HepG2 (cell line): Measurements from ENCODE around the gene HBQ1.

ENCODE experiments used
- KDM5A ChIP-seq: fragments of 200-600 bp; sonication (generic); IDR thresholded peaks from 2 replicates; pipeline ENCODE4 v1.7.0; 2018; ENCODE audit warnings: antibody characterized with exemption, mild to moderate bottlenecking, low read length, borderline replicate concordance
- TF ChIP-seq, protein P1 (sequence below): IDR thresholded peaks from 2 replicates; pipeline ENCODE4 v1.6.1; 2012; ENCODE audit warnings: low read length, improper control_type of control experiment

DNA sequence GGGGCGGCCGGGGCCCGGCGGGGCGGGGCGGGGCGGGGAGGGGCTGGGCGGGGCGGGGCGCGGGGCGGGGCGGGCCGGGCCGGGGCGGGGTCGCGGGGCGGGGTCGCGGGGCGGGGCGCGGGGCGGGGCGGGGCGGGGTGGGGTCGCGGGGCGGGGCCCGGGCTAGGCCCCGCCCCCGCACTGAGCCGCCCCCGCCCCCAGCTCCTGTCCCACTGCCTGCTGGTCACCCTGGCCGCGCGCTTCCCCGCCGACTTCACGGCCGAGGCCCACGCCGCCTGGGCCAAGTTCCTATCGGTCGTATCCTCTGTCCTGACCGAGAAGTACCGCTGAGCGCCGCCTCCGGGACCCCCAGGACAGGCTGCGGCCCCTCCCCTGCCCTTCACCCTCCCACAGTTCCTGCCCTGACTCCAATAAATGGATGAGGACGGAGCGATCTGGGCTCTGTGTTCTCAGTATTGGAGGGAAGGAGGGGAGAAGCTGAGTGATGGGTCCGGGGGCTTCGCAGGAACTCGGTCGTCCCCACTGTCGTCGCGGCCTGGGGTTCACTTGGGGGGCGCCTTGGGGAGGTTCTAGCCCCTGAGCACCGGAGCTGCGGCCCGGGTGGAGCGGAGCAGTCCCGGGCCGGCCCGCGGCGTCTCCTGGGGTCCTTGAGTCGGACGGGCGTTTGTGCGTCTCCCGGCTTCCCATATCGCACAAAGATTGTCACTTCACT lies 15.3 kb upstream of the HBQ1 start:
- TF ChIP-seq KDM5A: no peak
- TF ChIP-seq, protein P1, sequence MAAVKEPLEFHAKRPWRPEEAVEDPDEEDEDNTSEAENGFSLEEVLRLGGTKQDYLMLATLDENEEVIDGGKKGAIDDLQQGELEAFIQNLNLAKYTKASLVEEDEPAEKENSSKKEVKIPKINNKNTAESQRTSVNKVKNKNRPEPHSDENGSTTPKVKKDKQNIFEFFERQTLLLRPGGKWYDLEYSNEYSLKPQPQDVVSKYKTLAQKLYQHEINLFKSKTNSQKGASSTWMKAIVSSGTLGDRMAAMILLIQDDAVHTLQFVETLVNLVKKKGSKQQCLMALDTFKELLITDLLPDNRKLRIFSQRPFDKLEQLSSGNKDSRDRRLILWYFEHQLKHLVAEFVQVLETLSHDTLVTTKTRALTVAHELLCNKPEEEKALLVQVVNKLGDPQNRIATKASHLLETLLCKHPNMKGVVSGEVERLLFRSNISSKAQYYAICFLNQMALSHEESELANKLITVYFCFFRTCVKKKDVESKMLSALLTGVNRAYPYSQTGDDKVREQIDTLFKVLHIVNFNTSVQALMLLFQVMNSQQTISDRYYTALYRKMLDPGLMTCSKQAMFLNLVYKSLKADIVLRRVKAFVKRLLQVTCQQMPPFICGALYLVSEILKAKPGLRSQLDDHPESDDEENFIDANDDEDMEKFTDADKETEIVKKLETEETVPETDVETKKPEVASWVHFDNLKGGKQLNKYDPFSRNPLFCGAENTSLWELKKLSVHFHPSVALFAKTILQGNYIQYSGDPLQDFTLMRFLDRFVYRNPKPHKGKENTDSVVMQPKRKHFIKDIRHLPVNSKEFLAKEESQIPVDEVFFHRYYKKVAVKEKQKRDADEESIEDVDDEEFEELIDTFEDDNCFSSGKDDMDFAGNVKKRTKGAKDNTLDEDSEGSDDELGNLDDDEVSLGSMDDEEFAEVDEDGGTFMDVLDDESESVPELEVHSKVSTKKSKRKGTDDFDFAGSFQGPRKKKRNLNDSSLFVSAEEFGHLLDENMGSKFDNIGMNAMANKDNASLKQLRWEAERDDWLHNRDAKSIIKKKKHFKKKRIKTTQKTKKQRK: no peak
